PC-3 (cell line): Measurements from ENCODE around the gene SEPTIN3. TPM values are rescaled to one million over a fixed set of nuclear protein-coding genes. Genes with fewer than 3 reads are reported as not detected.

Experiments
- ATAC-seq: fragments of 200-7000 bp; cut with Tn5 transposase; 2 replicates; pipeline ENCODE4 v1.9.1; 2020; ENCODE audit warnings: mild to moderate bottlenecking, moderate library complexity
- BruUV-seq: library from RNA; stranded (reverse); fragments of 400-500 nt; replicated peaks from 2 replicates; lab custom pipeline; 2021; lab: Mats Ljungman, UMichigan
- CTCF ChIA-PET: fragments of 300-600 bp; sonication (Branson Sonifier 250); formaldehyde crosslinking; loops from one replicate; lab custom pipeline; 2022; ENCODE audit warnings: antibody characterized with exemption; lab: Charles Lee
- POLR2A ChIA-PET: fragments of 300-600 bp; sonication (Branson Sonifier 250); formaldehyde crosslinking; loops from one replicate; lab custom pipeline; 2022; ENCODE audit warnings: antibody characterized with exemption; ENCODE audit not compliant: unreplicated experiment; lab: Charles Lee
- DNase-seq: peaks from one replicate; pipeline ENCODE4 v3.0.0-alpha.2; 2015
- H2AFZ ChIP-seq: fragments of 300-600 bp; sonication (generic); 2 replicates; pipeline ENCODE4 v1.6.0; 2016; ENCODE audit warnings: antibody characterized with exemption, low read length
- H3F3A ChIP-seq: fragments of 300-600 bp; sonication (generic); one replicate; pipeline ENCODE4 v1.6.0; 2017; ENCODE audit warnings: antibody characterized with exemption, low read length, control low read depth, mild to moderate bottlenecking; ENCODE audit not compliant: unreplicated experiment
- H3K27ac ChIP-seq: fragments of 300-600 bp; sonication (generic); 2 replicates; pipeline ENCODE4 v1.5.1; 2016; ENCODE audit warnings: mild to moderate bottlenecking, low read length
- H3K27me3 ChIP-seq: fragments of 300-600 bp; sonication (generic); 2 replicates; pipeline ENCODE4 v1.6.1; 2016; ENCODE audit warnings: low read length, mixed read lengths
- H3K36me3 ChIP-seq: fragments of 300-600 bp; sonication (generic); 2 replicates; pipeline ENCODE4 v1.6.1; 2016; ENCODE audit warnings: low read depth, mixed run types, low read length, mixed read lengths
- H3K4me1 ChIP-seq: fragments of 300-600 bp; sonication (generic); 2 replicates; pipeline ENCODE4 v1.5.1; 2016; ENCODE audit warnings: low read length; ENCODE audit not compliant: insufficient read depth
- H3K4me2 ChIP-seq: fragments of 300-600 bp; sonication (generic); 2 replicates; pipeline ENCODE4 v1.6.0; 2016; ENCODE audit warnings: low read length
- H3K4me3 ChIP-seq: fragments of 300-600 bp; sonication (generic); 2 replicates; pipeline ENCODE4 v1.5.1; 2016; ENCODE audit warnings: mild to moderate bottlenecking, low read length, mixed read lengths
- H3K79me2 ChIP-seq: fragments of 300-600 bp; sonication (generic); 2 replicates; pipeline ENCODE4 v1.6.1; 2017; ENCODE audit warnings: low read length, mixed read lengths
- H3K9ac ChIP-seq: fragments of 300-600 bp; sonication (generic); 2 replicates; pipeline ENCODE4 v1.6.0; 2016; ENCODE audit warnings: mild to moderate bottlenecking, low read length
- H3K9me2 ChIP-seq: fragments of 300-600 bp; sonication (generic); replicated peaks from 2 replicates; pipeline ENCODE4 v1.6.1; 2016; ENCODE audit warnings: mixed run types, low read length, mixed read lengths
- H3K9me3 ChIP-seq: fragments of 300-600 bp; sonication (generic); 2 replicates; pipeline ENCODE4 v1.6.1; 2016; ENCODE audit warnings: low read length, mixed read lengths
- H4K20me1 ChIP-seq: fragments of 300-600 bp; sonication (generic); 2 replicates; pipeline ENCODE4 v1.6.1; 2016; ENCODE audit warnings: low read length, mixed read lengths
- CTCF ChIP-seq: fragments of 300-600 bp; sonication (generic); conservative IDR thresholded peaks from 2 replicates; pipeline ENCODE4 v1.5.1; 2017; ENCODE audit warnings: antibody characterized with exemption, low read depth, mild to moderate bottlenecking, low read length
- EZH2 ChIP-seq: fragments of 300-600 bp; sonication (generic); IDR thresholded peaks from one replicate; pipeline ENCODE4 v1.6.1; 2017; ENCODE audit warnings: antibody characterized with exemption, mild to moderate bottlenecking, low read length; ENCODE audit not compliant: unreplicated experiment
- EZH2phosphoT487 ChIP-seq: fragments of 300-600 bp; sonication (generic); IDR thresholded peaks from 2 replicates; pipeline ENCODE4 v1.6.1; 2018; ENCODE audit warnings: mild to moderate bottlenecking, antibody characterized with exemption, low read length, borderline replicate concordance
- intact Hi-C: fragments of 100-400 bp; cut with micrococcal nuclease; formaldehyde crosslinking; loops from 2 replicates; pipeline ENCODE4 v1.9.0; 2023
- total RNA-seq: library from RNA; depleted of rRNA; stranded (reverse); fragments of >200 nt; gene quantifications from 2 replicates; pipeline ENCODE4 v1.2.3, GENCODE V29; 2014

Gene SEPTIN3
- total RNA-seq, 1 experiment from 2014 or later = 1.2 TPM

DNA sequence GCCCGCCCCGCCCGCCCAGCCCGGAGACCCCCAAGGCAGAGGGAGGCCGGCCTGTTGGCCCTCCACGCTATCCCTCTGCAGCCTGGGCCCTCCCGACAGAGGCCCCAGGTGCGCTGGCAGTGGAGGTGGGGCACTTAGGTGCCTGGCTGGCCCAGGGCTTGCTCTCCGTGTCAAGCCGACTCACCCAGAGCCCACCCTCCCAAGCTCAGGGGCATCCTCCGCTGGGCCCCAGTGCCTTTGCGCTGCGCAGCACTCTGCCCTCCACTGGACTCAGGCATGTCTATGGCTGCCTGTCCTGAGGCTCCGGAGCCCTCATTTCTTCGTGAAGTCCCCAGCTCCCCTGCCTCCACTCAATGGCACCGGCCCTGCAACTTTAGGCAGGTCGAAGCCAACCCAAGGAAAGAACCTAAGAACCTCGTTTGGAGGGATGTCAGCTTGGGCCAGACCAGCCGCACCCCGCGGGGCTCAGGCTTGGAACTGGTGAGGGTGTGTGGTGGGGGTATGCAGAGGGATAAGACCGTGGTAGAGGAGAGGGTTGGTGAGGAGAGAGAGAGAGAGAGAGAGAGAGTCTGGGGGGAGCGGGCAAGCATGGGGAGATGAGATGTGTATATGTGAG lies 11.2 kb upstream of the SEPTIN3 start:
- Histone ChIP-seq H3K9me2 (no peaks in the 10 kb centered on the region), H2AFZ (no peak overlapping the region), H3K36me3 (no peaks in the 10 kb centered on the region; the same call in 1 of the 2 replicates), H3K27me3 (no peaks in the 10 kb centered on the region), H3K9me3 (no peaks in the 10 kb centered on the region), H3F3A (no peaks in the 10 kb centered on the region), H4K20me1 (no peaks in the 10 kb centered on the region), H3K79me2 (no peaks in the 10 kb centered on the region), H3K9ac (no peak overlapping the region), H3K27ac (no peak overlapping the region), H3K4me2 (no peak overlapping the region), H3K4me1 (no peaks in the 10 kb centered on the region), H3K4me3 (no peak overlapping the region)
- no TSS peak for BruUV-seq
- ChIA-PET CTCF (no interaction called here), POLR2A (no interaction called here)
- no peak for ATAC-seq
- intact Hi-C loops = no loop called here
- no peak for DNase-seq
- TF ChIP-seq CTCF = no peak
- TF ChIP-seq EZH2phosphoT487 = no peak
- no peak for TF ChIP-seq EZH2

GRCh38 chr22:41963453-41964111 lies 5.7 kb upstream of the SEPTIN3 start:
- no peaks in the 10 kb centered on the region for H3F3A ChIP-seq
- H3K9ac ChIP-seq = no peak overlapping the region
- CTCF ChIA-PET = no interaction called here
- no peak for TF ChIP-seq CTCF
- TF ChIP-seq EZH2phosphoT487 = no peak
- TF ChIP-seq EZH2 = no peak
- POLR2A ChIA-PET = no interaction called here
- H3K4me3 ChIP-seq = no peak overlapping the region
- ATAC-seq = no peak
- H3K36me3 ChIP-seq = no peaks in the 10 kb centered on the region
- H3K27ac ChIP-seq = no peak overlapping the region
- no peaks in the 10 kb centered on the region for H3K4me1 ChIP-seq
- no peaks in the 10 kb centered on the region for H4K20me1 ChIP-seq
- H3K9me2 ChIP-seq = no peaks in the 10 kb centered on the region
- H3K9me3 ChIP-seq = no peaks in the 10 kb centered on the region
- BruUV-seq = no TSS peak
- intact Hi-C loops = no loop called here
- DNase-seq = no peak
- no peaks in the 10 kb centered on the region for H3K27me3 ChIP-seq
- no peak overlapping the region for H3K4me2 ChIP-seq
- no peak overlapping the region for H2AFZ ChIP-seq
- no peaks in the 10 kb centered on the region for H3K79me2 ChIP-seq

- Histone ChIP-seq H3K9ac (no peak overlapping the region), H3K9me3 (no peaks in the 10 kb centered on the region), H2AFZ (no peak overlapping the region), H3K4me1 (no peaks in the 10 kb centered on the region), H3K4me2 (no peak overlapping the region), H4K20me1 (no peaks in the 10 kb centered on the region), H3K4me3 (no peak overlapping the region), H3K9me2 (no peaks in the 10 kb centered on the region), H3K27ac (no peak overlapping the region), H3K36me3 (no peaks in the 10 kb centered on the region), H3K79me2 (no peaks in the 10 kb centered on the region), H3F3A (no peaks in the 10 kb centered on the region), H3K27me3 (no peaks in the 10 kb centered on the region)
- no TSS peak for BruUV-seq
- POLR2A ChIA-PET = no interaction called here
- TF ChIP-seq CTCF (no peak), EZH2phosphoT487 (no peak), EZH2 (no peak)
- DNase-seq (no peak), ATAC-seq (no peak)
- intact Hi-C loops = no loop called here
- CTCF ChIA-PET = no interaction called here
These were observed 5.1 kb upstream of the SEPTIN3 start for GRCh38 chr22:41964112-41964491.
